Astrocyte of the spinal cord (primary cell): ENCODE measurements around the gene UPB1.
"Not testable (repeated sequence)": the region's sequence is repeated elsewhere in the genome, so short reads cannot be mapped to it uniquely, and the experiment has no call there.

ENCODE experiments used
- DNase-seq: peaks from one replicate; pipeline ENCODE4 v3.0.0; 2011; ENCODE audit warnings: low read depth, low spot score
- H3K4me3 ChIP-seq: 2 replicates; pipeline ENCODE4 v1.5.1; 2011; ENCODE audit warnings: low read depth, mild to moderate bottlenecking, low read length, moderate library complexity
- in situ Hi-C: cut with HindIII; loops from 2 replicates; pipeline ENCODE4 v1.10.0; 2017; ENCODE audit warnings: low sequenced_read_pairs
- TF ChIP-seq, protein P1 (sequence below): IDR thresholded peaks from 2 replicates; pipeline ENCODE4 v1.5.1; 2012; ENCODE audit warnings: low read depth, mild to moderate bottlenecking, low read length, inconsistent platforms

The UPB1 gene

DNA sequence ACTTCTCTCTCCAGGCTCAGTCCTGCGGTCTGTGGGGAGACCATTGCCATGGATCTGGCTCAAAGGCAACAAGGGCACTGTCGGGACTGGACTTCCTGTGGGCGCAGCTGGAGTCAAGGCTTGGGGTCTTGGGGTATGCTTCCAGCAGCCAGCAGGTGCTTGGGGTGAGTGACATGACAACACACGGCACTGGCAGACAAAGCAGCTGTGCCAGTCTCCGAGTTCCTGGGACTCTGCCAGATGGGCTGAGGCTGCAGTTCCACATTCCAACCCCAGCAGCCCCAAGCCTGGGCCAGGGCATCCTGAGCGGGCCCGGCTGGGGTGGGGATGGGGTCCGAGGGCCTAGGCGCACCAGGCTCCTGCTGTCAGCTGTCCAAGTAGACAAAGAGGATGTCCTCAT, 47.5 kb downstream of the UPB1 start:
- H3K4me3 ChIP-seq, result no peak overlapping the region
- in situ Hi-C loops, result no loop called here
- no peak for DNase-seq
- TF ChIP-seq, protein P1, sequence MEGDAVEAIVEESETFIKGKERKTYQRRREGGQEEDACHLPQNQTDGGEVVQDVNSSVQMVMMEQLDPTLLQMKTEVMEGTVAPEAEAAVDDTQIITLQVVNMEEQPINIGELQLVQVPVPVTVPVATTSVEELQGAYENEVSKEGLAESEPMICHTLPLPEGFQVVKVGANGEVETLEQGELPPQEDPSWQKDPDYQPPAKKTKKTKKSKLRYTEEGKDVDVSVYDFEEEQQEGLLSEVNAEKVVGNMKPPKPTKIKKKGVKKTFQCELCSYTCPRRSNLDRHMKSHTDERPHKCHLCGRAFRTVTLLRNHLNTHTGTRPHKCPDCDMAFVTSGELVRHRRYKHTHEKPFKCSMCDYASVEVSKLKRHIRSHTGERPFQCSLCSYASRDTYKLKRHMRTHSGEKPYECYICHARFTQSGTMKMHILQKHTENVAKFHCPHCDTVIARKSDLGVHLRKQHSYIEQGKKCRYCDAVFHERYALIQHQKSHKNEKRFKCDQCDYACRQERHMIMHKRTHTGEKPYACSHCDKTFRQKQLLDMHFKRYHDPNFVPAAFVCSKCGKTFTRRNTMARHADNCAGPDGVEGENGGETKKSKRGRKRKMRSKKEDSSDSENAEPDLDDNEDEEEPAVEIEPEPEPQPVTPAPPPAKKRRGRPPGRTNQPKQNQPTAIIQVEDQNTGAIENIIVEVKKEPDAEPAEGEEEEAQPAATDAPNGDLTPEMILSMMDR, result no peak

DNA sequence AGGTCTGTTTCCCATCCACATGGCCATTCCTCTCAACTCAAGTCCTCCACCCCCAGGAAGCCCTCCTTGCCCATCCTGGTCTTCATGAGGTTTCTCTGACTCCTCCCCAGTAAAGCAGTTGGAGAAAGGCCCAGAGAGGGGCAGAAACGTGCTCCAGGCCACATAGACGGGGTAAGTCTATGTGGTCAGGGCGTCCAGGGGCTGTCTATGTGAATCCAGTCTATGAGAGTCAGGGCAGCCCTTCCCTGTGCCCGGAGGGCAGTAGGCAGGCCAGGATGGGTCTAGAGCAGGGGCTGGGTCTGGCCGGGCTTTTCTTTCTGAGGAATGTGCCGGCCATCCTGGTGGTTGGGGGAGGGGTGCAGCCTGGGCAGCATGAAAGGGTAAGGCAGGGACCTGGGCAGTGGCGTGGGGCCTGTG, 48.1 kb downstream of the UPB1 start:
- in situ Hi-C loops, result no loop called here
- H3K4me3 ChIP-seq, result no peak overlapping the region

DNA sequence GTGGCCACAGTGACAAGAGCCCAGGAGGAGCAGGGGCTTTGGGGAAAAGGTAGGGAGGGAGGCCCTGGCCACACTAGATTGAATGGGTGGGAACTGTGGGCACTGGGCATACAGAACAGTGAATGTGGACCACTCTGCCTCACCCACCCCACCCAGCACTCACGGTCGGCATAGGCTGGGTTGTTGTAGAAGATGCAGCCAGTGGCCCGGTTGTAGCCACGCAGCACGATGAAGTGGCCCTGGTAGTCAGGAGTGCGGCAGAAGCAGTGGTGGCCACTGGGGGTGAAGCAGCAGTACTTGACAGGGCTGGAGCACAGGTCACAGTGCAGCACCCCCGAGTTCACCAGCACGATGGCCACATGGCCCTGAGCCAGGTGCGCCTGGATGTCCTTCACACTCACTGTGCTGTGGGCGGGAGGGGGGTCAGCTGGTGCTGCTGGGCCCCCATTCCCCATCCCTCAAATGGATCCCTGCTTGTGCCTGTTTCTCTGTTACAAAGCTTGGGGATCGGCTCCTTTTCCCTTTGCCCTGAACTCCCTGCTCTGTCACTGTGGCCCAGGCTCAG, 48.6 kb downstream of the UPB1 start:
- H3K4me3 ChIP-seq, result no peak overlapping the region
- TF ChIP-seq, protein P1, result no peak
- in situ Hi-C loops, result no loop called here
- DNase-seq, result no peak

More for the DNA sequence above, 48.1 kb downstream of the UPB1 start:
- no peak for DNase-seq
- TF ChIP-seq, protein P1, result no peak

- TF ChIP-seq, protein P1, result no peak
These were observed 53.7 kb downstream of the UPB1 start for GRCh38 chr22:24548812-24549211.

GRCh38 chr22:24550028-24550901, 55.1 kb downstream of the UPB1 start:
- TF ChIP-seq, protein P1, result no peak
- in situ Hi-C loops, result no loop called here
- no peak for DNase-seq
- no peak overlapping the region for H3K4me3 ChIP-seq

More at GRCh38 chr22:24548812-24549211, 53.7 kb downstream of the UPB1 start:
- in situ Hi-C loops, result no loop called here
- DNase-seq, result no peak
- H3K4me3 ChIP-seq, result no peak overlapping the region

GRCh38 chr22:24550902-24551435, 55.8 kb downstream of the UPB1 start:
- TF ChIP-seq, protein P1, result no peak
- DNase-seq, result no peak
- in situ Hi-C loops, result no loop called here
- no peak overlapping the region for H3K4me3 ChIP-seq

DNA sequence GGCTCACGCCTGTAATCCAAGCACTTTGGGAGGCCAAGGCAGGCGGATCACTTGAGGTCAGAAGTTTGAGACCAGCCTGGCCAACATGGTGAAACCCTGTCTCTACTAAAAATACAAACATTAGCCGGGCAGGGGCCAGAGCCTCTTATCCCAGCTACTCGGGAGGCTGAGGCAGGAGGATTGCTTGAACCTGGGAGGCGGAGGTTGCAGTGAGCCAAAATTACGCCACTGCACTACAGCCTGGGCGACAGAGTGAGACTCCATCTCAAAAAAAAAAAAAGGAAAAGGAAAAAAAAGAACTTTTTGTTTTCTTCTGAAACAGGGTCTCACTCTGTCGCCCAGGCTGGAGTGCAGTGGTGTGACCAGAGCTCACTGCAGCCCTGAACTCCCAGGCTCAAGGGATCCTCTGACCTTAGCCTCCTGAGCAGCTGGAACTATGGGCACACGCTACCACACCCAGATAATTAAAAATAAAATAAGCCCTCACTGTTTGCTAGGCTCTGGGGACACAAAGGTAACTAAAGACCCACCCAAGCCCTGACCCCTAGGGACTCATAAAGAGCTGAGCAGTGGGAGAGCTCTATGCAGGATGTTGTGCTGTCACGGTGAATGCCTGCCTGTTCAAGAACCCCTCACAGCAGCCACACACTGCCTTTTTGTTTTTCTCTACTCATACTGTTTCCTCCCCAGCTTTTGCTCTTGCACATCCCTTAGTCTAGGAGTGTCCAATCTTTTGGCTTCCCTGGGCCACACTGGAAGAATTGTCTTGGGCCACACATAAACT, 57.6 kb downstream of the UPB1 start:
- H3K4me3 ChIP-seq, in situ Hi-C loops, DNase-seq: not testable (repeated sequence)
